Suppressor macrophage treated with lipopolysaccharide for 1 hour (primary cell): Measurements from ENCODE around the gene PCCA.
A peak's percentile ranks its signal among the peaks of the same experiment; 100 is the strongest.
"Not testable (repeated sequence)": the region's sequence is repeated elsewhere in the genome, so short reads cannot be mapped to it uniquely, and the experiment has no call there.

ENCODE experiments used
- DNase-seq, 3 donors: peaks; one replicate each; pipeline ENCODE4 v3.0.0-alpha.2; 2020 to 2022

PCCA gene

DNA sequence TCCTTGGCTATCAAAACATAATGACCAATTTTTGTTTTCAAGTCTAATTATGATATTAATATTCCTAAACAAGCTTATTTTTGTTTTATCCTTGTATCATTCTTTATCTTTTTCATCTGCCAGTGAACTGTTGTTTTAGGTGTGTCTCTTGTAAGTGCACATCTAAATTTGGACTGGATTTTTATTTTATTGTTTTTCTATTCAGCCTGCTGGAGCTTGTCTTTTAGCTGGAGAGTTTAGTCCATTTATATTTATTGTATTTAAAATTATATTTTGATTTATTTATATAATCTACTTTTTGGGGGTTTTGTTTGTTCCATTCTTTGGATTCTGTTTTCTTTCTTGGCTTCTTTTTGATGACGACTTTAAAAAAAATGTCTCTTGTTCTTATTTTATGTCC lies 159.0 kb downstream of the PCCA start:
- DNase-seq = no peak

DNA sequence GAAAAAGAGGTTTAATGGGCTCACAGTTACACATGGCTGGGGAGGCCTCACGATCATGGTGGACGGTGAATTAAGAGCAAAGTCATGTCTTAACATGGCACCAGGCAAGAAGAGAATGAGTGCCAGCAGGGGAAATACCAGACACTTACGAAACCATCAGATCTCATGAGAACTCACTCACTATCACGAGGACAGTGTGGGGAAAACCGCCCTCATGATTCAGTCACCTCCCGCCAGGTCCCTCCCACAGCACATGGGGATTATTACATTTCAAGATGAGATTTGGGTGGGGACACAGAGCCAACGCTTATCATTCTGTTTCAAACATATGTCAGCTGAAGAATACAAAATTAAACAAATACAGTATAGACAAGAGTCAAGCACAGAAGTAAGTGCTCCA lies 165.1 kb downstream of the PCCA start:
- peak; percentile 32 to 50 (median 44) for DNase-seq

GRCh38 chr13:100262404-100262803 lies 173.5 kb downstream of the PCCA start:
- no peak for DNase-seq

- no peak for DNase-seq
These were observed 177.1 kb downstream of the PCCA start for GRCh38 chr13:100266026-100266425.

GRCh38 chr13:100269837-100270236 lies 180.9 kb downstream of the PCCA start:
- peak; percentile 29 to 54 (median 31) for DNase-seq

- DNase-seq = no peak
These were observed 184.2 kb downstream of the PCCA start for GRCh38 chr13:100273138-100273537.

GRCh38 chr13:100273552-100273951 lies 184.7 kb downstream of the PCCA start:
- peak; percentile 19 to 56 (median 50) for DNase-seq

GRCh38 chr13:100274942-100275506 lies 186.1 kb downstream of the PCCA start:
- no peak for DNase-seq

GRCh38 chr13:100275746-100276145 lies 186.9 kb downstream of the PCCA start:
- no peak for DNase-seq

DNA sequence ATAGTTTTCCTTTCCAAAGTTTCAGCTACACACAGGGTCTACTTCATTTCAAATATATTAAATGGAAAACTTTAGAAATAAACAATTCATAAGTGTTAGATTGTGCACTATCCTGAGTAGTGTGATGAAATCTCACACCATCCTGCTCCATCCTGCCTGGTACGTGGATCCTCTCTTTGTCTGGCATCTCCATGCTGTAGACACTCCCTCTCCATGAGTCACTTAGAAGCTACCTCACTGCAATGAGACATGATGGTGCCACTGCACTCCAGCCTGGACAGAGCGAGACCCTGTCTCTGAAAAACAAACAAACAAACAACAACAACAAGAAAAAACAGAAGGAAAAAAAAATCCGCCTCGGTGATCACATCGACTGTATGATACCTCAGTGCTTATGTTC lies 191.8 kb downstream of the PCCA start:
- no peak for DNase-seq

GRCh38 chr13:100282306-100282705 lies 193.4 kb downstream of the PCCA start:
- DNase-seq = not testable (repeated sequence)

GRCh38 chr13:100290165-100290801 lies 201.4 kb downstream of the PCCA start:
- peak in 1 of 3 donors; percentile 15 for DNase-seq

DNA sequence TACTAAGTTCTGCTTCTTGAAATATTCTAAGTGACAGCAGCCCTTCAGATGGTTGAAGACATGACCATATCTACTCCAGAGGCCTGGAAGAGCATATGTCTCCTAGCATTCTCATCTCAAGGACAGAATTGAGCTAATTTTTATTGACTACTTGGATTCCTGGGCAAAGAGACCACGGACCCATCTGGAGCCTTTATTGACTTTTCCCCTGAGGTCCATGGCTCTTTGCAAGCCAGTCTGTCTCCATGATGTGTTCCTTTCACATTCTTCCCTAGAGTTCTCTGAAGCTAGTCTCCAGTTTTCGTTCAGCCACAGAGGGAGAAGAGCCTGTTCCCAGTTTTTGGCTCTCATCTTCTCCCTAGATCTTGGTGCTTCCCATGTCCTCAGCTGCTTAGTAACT lies 202.7 kb downstream of the PCCA start:
- DNase-seq = no peak

DNA sequence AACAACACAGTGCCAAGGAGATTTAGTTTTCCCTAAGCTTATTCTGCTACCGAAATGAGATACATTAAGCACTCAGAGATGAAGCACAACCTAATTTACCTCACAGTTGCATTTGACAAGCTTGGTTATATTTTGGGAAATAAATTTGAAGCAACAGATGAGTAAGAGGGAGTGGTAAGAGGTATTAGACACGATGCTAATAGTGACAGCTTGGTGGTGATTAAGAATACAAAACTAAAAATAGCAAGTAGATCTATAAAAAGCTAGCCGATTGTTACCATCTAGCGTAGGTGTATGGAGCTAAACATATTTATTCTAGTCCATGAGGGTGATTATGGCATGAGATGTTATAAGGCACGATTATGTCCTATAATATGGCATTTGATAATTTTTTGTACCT lies 208.5 kb downstream of the PCCA start:
- no peak for DNase-seq

DNA sequence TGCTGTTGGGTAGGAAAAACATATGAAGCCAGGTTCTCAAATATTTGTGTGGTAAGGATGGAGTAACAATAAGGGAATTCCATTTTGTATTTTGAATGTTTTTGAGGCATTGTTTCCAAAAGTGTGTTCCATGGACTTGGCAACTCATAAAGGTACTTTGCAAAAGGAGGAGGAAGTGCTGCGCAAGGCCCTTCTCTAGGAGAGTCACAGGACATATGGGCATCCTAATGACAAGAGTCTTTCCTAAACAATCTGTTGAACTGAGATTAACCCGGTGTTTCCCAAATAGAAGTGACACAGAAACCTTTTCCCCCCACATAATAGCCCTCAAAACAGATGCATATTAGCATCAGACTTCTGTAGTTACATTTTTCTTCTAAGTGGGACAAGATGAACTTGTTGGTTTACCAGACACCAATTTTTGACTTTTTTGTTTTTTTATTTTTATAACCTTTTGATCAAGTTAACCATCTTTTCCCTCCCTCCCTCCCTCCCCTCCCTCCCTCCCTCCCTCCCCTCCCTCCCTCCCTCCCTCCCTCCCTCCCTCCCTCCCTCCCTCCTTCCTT lies 209.3 kb downstream of the PCCA start:
- no peak for DNase-seq

DNA sequence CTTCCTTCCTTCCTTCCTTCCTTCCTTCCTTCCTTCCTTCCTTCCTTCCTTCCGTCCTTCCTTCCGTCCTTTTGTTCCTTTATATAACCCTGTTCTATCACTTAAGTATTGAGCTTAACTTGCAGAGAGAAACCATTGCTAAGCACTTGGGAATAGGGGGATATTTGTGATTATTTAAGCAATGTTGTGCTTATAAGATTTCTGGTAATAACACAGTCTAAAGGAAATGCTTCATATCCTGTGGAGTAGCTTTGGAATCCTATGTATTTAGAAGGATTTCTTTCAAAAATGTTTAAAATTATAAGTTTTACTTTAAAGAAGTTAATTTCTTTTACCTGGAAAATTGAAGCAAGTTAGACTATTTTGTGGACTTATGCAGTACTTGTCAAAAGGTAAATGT lies 209.8 kb downstream of the PCCA start:
- DNase-seq = no peak

DNA sequence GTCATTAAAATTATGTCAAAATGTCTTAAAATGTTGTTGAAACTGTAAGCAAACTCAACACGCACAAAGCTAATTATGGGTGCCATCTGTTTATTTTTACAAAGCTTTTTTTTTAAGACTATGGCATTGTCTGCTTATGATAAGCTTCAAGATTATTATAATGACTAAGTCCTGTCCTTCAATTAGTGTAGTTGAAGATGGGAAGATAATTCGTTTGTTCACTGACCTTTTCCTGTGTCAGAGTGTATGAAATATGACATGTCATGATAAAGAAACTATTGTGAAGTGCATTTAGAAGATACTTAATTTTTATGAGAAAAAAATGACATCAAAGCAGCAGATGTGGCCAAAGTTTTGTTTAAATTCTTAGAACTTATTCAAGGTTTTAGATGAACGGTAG lies 211.3 kb downstream of the PCCA start:
- DNase-seq = no peak

DNA sequence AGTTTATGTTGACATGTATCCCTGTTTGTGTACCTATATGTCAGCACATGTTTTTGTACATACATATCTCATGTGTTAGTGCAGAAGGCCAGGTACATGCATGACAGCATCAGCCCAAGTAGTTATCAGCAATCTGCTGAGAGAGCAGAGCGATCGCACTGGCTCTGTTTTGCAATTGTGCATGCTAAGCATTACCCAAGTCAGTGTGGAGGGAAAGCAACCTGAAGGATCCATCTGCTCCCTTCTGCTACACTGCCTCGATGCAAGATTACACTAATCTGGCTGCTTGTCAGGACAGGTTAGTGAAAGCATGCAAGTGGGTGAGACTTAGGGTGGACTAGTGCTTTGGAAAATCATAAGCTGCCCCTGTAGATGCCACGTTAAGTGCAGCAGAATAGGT lies 211.8 kb downstream of the PCCA start:
- no peak for DNase-seq

DNA sequence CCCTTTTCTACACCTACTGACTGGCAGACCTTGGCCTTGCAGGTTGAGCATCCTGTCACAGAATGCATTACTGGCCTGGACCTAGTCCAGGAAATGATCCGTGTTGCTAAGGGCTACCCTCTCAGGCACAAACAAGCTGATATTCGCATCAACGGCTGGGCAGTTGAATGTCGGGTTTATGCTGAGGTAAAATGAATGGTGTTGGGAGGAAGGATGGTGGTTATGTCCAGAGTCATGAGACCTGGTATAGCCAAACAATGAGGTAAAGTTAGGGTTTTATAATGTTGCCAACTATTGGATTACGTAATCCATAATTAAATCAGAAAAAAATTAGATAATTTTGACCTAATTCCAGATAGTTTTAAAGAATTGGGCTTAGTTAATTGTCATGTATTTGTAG lies 212.5 kb downstream of the PCCA start:
- DNase-seq = no peak

GRCh38 chr13:100302391-100302790 lies 213.5 kb downstream of the PCCA start:
- no peak for DNase-seq

DNA sequence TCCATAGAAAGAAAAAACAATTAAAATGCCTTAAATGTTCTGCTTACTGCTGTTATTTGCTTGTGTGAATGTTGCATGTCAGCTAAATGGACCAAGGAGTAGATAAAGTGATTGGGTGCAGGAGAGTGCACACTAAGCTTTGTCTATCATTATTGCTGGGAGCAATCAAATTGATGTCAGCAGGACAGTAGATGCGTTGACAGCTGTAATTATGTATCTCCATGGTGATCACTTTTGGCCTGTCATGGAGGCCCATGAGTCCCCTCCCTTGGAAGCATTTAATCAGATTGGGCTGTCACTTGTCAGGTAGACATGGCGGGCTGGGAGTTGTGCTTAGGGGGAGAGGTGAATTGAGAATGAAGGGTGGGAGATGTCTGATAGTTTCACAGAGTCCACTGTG lies 215.3 kb downstream of the PCCA start:
- DNase-seq = no peak

DNA sequence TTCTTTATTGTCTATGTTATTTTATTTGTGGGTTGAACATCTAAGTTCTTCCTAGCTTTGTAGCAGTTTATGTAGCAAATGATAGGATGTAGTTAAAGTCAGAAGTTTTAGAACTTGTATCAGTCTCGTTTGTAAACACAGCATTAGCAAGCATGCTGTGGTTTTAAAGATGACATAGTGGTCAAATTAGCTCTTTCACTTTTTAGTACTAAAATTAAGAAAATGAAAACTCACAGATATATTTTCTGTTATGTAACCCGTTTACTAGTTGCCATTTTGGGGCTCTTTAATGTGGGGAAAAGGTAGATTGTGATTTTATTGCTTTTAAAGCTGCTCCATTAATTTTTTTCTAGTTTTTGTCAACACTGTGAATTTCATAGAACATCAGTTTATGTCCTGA lies 216.5 kb downstream of the PCCA start:
- DNase-seq = no peak

DNA sequence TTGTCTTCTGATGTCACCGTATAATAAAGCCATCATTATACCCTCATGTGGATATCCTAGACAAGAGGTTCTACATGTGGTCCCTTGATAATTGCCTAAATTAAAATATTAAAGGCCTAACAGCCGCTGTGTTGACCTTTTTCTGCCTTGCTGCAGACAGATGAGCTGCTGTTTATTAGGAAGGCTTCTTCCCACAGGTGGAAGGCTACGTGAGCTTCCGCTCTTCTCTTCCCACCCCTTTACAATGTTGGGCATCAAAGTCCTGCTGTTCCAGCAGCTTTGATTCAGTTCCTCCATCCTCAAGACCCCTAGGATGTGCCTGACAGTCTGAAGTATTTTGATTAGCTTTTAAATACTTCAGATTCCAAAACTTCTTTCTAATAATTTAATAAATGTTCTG lies 217.1 kb downstream of the PCCA start:
- no peak for DNase-seq

DNA sequence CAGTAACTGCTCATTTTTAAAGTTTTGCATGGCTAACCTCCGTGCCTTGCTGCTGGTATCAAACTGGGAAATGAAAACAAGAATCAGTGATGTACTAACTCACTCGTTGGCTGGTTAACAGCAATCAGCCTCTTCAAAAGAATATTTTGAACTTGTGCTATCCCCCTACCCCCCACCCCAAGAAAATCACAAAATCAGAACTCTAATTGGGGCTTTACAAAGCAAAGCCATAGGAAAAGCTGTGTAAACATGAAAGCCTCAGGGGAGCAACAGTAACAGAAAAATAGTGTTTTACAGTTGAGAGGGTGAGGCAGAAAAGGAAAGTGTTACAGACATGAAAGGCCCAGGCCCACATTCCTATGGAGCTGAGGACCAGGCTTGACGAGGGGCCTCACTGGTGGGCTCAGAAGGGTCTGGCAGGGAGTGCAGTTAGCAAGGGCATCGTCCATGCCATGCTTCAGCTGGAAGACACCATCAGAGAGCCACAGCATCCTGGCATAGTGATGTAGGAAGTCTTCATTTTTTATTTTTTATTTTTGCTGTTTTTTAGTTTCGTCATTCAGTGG lies 217.6 kb downstream of the PCCA start:
- no peak for DNase-seq
